CD4-positive, alpha-beta memory T cell (primary cell): Measurements from ENCODE around the gene GPC5. TPM values are rescaled to one million over a fixed set of nuclear protein-coding genes. Genes with fewer than 3 reads are reported as not detected.

Experiments
- CTCF ChIA-PET: fragments of 350-600 bp; sonication (Branson Sonifier 250); formaldehyde crosslinking; loops from one replicate; lab custom pipeline; 2021; ENCODE audit warnings: inconsistent platforms; ENCODE audit not compliant: partially characterized antibody; lab: Charles Lee
- POLR2A ChIA-PET: fragments of 350-600 bp; sonication (Branson Sonifier 250); formaldehyde crosslinking; loops from one replicate; lab custom pipeline; 2021; ENCODE audit not compliant: partially characterized antibody; lab: Charles Lee
- DNase-seq, 5 donors: peaks; one replicate each; pipeline versions ENCODE4 v3.0.0 to v3.0.0-alpha.2; 2020 to 2022; ENCODE audit warnings: mixed read lengths in 1 of 5
- H3K27ac ChIP-seq: one replicate; pipeline ENCODE4 v1.7.0; 2013; ENCODE audit warnings: low read depth, low read length
- H3K27me3 ChIP-seq: 2 replicates; pipeline ENCODE4 v1.7.0; 2013; ENCODE audit warnings: mild to moderate bottlenecking, low read length, moderate library complexity; ENCODE audit not compliant: insufficient read depth
- H3K36me3 ChIP-seq: 2 replicates; pipeline ENCODE4 v1.7.0; 2013; ENCODE audit warnings: mild to moderate bottlenecking, low read length, moderate library complexity; ENCODE audit not compliant: insufficient read depth
- H3K4me1 ChIP-seq: 2 replicates; pipeline ENCODE4 v1.7.0; 2013; ENCODE audit warnings: mild to moderate bottlenecking, low read length, moderate library complexity; ENCODE audit not compliant: insufficient read depth
- H3K4me3 ChIP-seq, 2 donors: one replicate each; pipeline ENCODE4 v1.7.0; 2013; ENCODE audit warnings: low read length in 2 of 2, mild to moderate bottlenecking in 1 of 2
- H3K9me3 ChIP-seq, 2 donors: one replicate each; pipeline ENCODE4 v1.7.0; 2013; ENCODE audit warnings: low read length in 2 of 2, control low read depth in 1 of 2; ENCODE audit not compliant: control insufficient read depth in 1 of 2
- H3K27ac Mint-ChIP-seq, 7 donors: one replicate each; pipeline ENCODE4 v1.8.0; 2020 to 2021; ENCODE audit warnings: mixed read lengths in 7 of 7, mild to moderate bottlenecking in 6 of 7, inconsistent platforms in 3 of 7, moderate library complexity in 3 of 7
- H3K27me3 Mint-ChIP-seq, 2 donors: one replicate each; pipeline ENCODE4 v1.8.0; 2020 to 2021; ENCODE audit warnings: mixed read lengths in 2 of 2
- H3K36me3 Mint-ChIP-seq, 2 donors: one replicate each; pipeline ENCODE4 v1.8.0; 2020 to 2021; ENCODE audit warnings: mixed read lengths in 2 of 2, inconsistent platforms in 1 of 2, mild to moderate bottlenecking in 1 of 2
- H3K4me1 Mint-ChIP-seq, 4 donors: one replicate each; pipeline ENCODE4 v1.8.0; 2020 to 2021; ENCODE audit warnings: mixed read lengths in 4 of 4, mild to moderate bottlenecking in 1 of 4
- H3K4me3 Mint-ChIP-seq, 8 donors: one replicate each; pipeline ENCODE4 v1.8.0; 2020 to 2021; ENCODE audit warnings: mixed read lengths in 8 of 8, mild to moderate bottlenecking in 7 of 8, moderate library complexity in 6 of 8, inconsistent platforms in 3 of 8
- H3K9me3 Mint-ChIP-seq, 8 donors: one replicate each; pipeline ENCODE4 v1.8.0; 2020 to 2021; ENCODE audit warnings: mixed read lengths in 8 of 8, mild to moderate bottlenecking in 5 of 8, inconsistent platforms in 3 of 8, moderate library complexity in 1 of 8
- intact Hi-C: fragments of 100-400 bp; cut with micrococcal nuclease; formaldehyde crosslinking; loops from one replicate; pipeline ENCODE4 v1.15.1; 2023
- polyA plus RNA-seq, 2 donors: library from polyadenylated mRNA; unstranded; fragments of 300-500 nt; fragmentation: Illumina TruSeq; gene quantifications; one replicate each; pipeline ENCODE4 v1.2.3, GENCODE V29; 2021
- total RNA-seq, 2 experiments: library from RNA; stranded (reverse); gene quantifications; one replicate each; pipeline ENCODE4 v1.2.3, GENCODE V29; 2021

The GPC5 gene
- total and polyA plus RNA-seq, 4 experiments from 2014 or later = 0.14 TPM; not detected in 3

DNA sequence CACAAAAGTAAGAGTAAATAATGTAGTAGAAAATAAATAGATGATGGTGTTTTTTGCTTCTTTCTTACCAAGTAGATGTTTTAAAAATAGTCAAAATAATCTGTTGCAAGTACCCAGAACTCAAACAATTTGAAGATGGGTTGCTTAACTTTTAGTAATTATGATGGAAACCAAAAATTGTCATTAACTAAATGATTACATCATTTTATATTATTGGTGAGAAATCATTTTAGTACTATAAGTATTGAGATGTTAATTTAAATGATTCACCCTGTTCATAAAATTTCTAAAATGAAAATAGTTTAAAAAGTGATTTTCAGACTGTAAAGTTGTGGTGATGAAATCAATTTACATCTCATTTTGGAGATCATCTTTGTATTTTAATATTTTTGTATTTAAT lies 404.5 kb downstream of the GPC5 start:
- POLR2A ChIA-PET = no interaction called here
- H3K4me3 Mint-ChIP-seq = no peak overlapping the region

DNA sequence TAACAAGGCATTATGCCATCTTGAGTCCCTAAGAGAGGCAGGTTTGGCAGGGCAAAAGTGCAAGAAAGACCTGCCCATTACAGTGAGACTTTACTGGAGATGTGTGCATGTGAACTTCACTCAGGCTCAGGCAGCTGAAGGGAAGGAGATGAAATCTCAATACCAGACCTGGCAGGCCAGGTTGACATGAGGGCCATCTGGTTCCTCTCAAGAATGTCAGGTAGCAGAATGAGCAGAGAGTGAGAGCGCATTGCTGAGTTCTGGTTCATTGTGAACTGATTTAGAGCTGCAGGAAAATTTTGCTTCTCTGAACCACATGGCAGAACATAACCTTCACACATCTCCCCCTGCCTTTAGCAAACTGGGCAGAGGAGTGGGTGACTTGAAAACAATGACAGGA lies 406.3 kb downstream of the GPC5 start:
- DNase-seq = no peak
- Histone ChIP-seq H3K27ac (no peak overlapping the region), H3K9me3 (no peaks in the 10 kb centered on the region), H3K4me1 (no peaks in the 10 kb centered on the region), H3K36me3 (no peaks in the 10 kb centered on the region), H3K4me3 (no peak overlapping the region), H3K27me3 (no peaks in the 10 kb centered on the region)
- ChIA-PET CTCF (no interaction called here), POLR2A (no interaction called here)
- Mint-ChIP-seq H3K4me1 (no peaks in the 10 kb centered on the region), H3K36me3 (no peaks in the 10 kb centered on the region), H3K4me3 (no peak overlapping the region), H3K9me3 (peaks cover 0 to 5% (median 0%) of the 10 kb centered on the region in 8 donors), H3K27ac (no peak overlapping the region), H3K27me3 (no peaks in the 10 kb centered on the region)
- intact Hi-C loops = no loop called here

More for the DNA sequence above, 404.5 kb downstream of the GPC5 start:
- Histone ChIP-seq H3K27me3 (no peaks in the 10 kb centered on the region), H3K4me1 (no peaks in the 10 kb centered on the region), H3K36me3 (no peaks in the 10 kb centered on the region), H3K9me3 (no peaks in the 10 kb centered on the region), H3K27ac (no peak overlapping the region), H3K4me3 (no peak overlapping the region)
- CTCF ChIA-PET = no interaction called here
- H3K27me3 Mint-ChIP-seq = no peaks in the 10 kb centered on the region
- DNase-seq = no peak
- no peaks in the 10 kb centered on the region for H3K4me1 Mint-ChIP-seq
- H3K36me3 Mint-ChIP-seq = no peaks in the 10 kb centered on the region
- H3K27ac Mint-ChIP-seq = no peak overlapping the region
- peaks cover 0 to 9% (median 3%) of the 10 kb centered on the region in 8 donors for H3K9me3 Mint-ChIP-seq
- intact Hi-C loops = no loop called here

DNA sequence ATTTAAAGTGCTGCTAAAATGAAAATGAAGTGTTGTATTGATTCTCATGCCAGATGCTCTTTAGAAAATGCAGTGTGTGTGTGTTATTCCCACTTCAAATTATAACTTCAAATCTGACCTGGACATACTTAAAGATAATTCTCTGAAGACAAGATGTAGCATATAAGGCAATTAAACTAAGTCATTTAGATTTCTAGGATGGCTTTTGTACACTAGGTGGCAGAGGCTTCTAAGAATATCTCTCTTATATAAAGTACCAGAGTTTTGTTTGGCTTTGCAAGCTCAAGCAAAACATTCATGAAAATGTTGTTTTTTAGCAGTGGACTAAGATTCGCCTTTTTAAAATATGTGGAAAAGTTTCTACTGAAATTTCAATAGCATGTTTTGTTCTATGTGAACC lies 407.2 kb downstream of the GPC5 start:
- Mint-ChIP-seq H3K36me3 (no peaks in the 10 kb centered on the region), H3K4me1 (no peaks in the 10 kb centered on the region), H3K4me3 (no peak overlapping the region), H3K9me3 (peaks cover 0 to 5% (median 0%) of the 10 kb centered on the region in 8 donors), H3K27me3 (no peaks in the 10 kb centered on the region), H3K27ac (no peak overlapping the region)
- no peaks in the 10 kb centered on the region for H3K27me3 ChIP-seq
- H3K9me3 ChIP-seq = no peaks in the 10 kb centered on the region
- ChIA-PET CTCF (no interaction called here), POLR2A (no interaction called here)
- no peaks in the 10 kb centered on the region for H3K4me1 ChIP-seq
- no peaks in the 10 kb centered on the region for H3K36me3 ChIP-seq
- DNase-seq = no peak
- intact Hi-C loops = no loop called here
- no peak overlapping the region for H3K4me3 ChIP-seq
- H3K27ac ChIP-seq = no peak overlapping the region

DNA sequence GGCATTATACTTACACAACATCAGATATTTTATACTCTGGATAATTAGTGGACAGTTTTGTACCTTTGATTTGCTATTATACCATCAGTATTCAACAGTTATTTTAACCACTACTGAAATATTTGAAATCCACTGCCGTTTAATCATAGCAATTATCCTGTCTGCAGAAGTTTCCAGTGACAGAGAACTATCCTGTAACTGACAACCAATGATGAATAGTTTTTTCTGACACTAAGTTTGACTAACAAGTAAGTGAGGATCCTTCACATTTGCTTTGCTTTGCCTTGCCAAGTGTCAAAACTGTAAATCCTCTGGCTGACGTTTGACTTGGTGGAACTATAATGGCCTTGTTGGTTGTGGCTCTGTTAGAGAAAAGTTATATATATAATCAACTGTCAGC lies 410.7 kb downstream of the GPC5 start:
- Histone ChIP-seq H3K36me3 (no peaks in the 10 kb centered on the region), H3K4me3 (no peak overlapping the region), H3K9me3 (no peaks in the 10 kb centered on the region), H3K27ac (no peak overlapping the region), H3K27me3 (no peaks in the 10 kb centered on the region), H3K4me1 (no peaks in the 10 kb centered on the region)
- peaks cover 0 to 3% (median under 1%) of the 10 kb centered on the region in 8 donors for H3K9me3 Mint-ChIP-seq
- POLR2A ChIA-PET = no interaction called here
- H3K4me3 Mint-ChIP-seq = no peak overlapping the region
- no peak overlapping the region for H3K27ac Mint-ChIP-seq
- DNase-seq = no peak
- no peaks in the 10 kb centered on the region for H3K36me3 Mint-ChIP-seq
- no peaks in the 10 kb centered on the region for H3K4me1 Mint-ChIP-seq
- CTCF ChIA-PET = no interaction called here
- no peaks in the 10 kb centered on the region for H3K27me3 Mint-ChIP-seq
- intact Hi-C loops = no loop called here

DNA sequence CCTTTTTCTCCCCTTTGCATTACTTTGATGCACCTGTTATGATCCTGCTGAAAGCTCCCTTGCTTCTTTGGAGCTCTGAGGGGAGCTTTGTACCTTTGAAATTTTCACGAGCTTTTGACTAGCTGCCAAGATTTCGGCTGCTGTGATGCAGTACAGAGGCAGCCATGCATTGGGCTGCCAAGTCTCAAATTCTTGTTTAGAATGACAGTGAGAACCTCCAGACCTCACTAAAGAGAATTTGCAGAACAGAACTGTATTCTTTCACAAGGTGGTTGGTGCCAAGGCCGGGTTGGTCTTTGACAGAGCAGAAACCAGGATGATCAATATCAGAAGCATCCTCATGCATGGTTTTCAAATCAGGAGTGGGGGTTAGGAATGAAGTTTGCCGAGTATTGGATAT lies 414.8 kb downstream of the GPC5 start:
- H3K36me3 Mint-ChIP-seq = no peaks in the 10 kb centered on the region
- no peak overlapping the region for H3K4me3 ChIP-seq
- H3K27me3 Mint-ChIP-seq = no peaks in the 10 kb centered on the region
- H3K4me1 Mint-ChIP-seq = no peaks in the 10 kb centered on the region
- no peak overlapping the region for H3K27ac ChIP-seq
- peaks cover 0 to 5% (median under 1%) of the 10 kb centered on the region in 8 donors for H3K9me3 Mint-ChIP-seq
- ChIA-PET CTCF (no interaction called here), POLR2A (no interaction called here)
- H3K4me1 ChIP-seq = no peaks in the 10 kb centered on the region
- no peaks in the 10 kb centered on the region for H3K36me3 ChIP-seq
- intact Hi-C loops = no loop called here
- H3K27ac Mint-ChIP-seq = no peak overlapping the region
- no peaks in the 10 kb centered on the region for H3K27me3 ChIP-seq
- DNase-seq = no peak
- no peak overlapping the region for H3K4me3 Mint-ChIP-seq
- H3K9me3 ChIP-seq = no peaks in the 10 kb centered on the region

DNA sequence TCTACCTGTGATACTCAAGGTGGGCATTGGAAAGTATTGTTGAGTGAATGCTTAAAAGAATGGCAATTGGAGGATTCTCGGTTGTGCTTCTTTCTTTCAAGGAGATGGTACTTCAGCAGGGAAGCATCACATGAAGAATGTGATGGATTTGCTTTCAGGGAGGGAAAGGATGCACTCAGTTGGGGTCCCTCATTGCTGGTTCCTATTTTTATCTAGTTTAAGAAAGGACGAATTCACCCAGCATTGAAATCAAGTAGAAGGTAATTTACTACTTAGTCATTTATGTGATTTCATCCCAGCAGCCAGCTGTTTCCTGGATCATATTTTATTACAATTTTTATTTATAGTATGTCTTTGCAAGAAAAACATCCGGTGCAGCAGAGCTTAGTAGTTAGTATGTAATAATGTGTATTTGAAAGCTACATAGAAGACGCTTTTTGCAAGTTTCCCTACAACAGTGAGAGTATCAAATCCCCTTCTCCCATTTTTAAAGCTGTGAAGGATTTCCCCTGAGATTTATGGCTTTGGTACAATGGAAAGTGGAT lies 417.9 kb downstream of the GPC5 start:
- Histone ChIP-seq H3K27me3 (no peaks in the 10 kb centered on the region), H3K36me3 (no peaks in the 10 kb centered on the region), H3K4me3 (no peak overlapping the region), H3K4me1 (no peaks in the 10 kb centered on the region), H3K9me3 (no peaks in the 10 kb centered on the region), H3K27ac (no peak overlapping the region)
- Mint-ChIP-seq H3K27me3 (no peaks in the 10 kb centered on the region), H3K4me3 (no peak overlapping the region), H3K4me1 (no peaks in the 10 kb centered on the region), H3K36me3 (no peaks in the 10 kb centered on the region), H3K9me3 (peaks cover 0 to 6% (median under 1%) of the 10 kb centered on the region in 8 donors), H3K27ac (no peak overlapping the region)
- DNase-seq = no peak
- intact Hi-C loops = no loop called here
- CTCF ChIA-PET = no interaction called here
- POLR2A ChIA-PET = no interaction called here

DNA sequence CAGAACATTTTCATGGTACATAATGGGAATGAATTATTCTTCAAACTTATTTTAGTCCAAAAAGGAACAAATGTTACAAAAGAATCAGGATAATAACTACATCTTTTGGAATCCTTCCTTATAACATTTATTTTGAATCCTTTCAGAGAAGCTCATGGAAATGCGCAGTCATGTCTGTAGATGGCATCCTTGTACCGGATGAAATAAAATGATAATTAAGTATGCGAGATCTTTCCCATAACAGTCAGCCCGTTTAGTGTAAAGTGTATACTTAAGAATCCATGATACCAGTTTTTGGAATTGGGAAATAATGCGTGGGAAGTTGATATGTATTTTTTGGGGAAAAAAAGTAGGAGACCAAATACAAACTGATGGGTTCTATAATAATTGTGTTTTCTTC lies 418.8 kb downstream of the GPC5 start:
- no peak overlapping the region for H3K27ac ChIP-seq
- DNase-seq = no peak
- H3K4me1 Mint-ChIP-seq = no peaks in the 10 kb centered on the region
- ChIA-PET POLR2A (no interaction called here), CTCF (no interaction called here)
- no peaks in the 10 kb centered on the region for H3K27me3 ChIP-seq
- no peaks in the 10 kb centered on the region for H3K4me1 ChIP-seq
- intact Hi-C loops = no loop called here
- H3K9me3 Mint-ChIP-seq = peaks cover 0 to 9% (median 3%) of the 10 kb centered on the region in 8 donors
- H3K36me3 Mint-ChIP-seq = no peaks in the 10 kb centered on the region
- no peaks in the 10 kb centered on the region for H3K9me3 ChIP-seq
- no peaks in the 10 kb centered on the region for H3K36me3 ChIP-seq
- no peak overlapping the region for H3K4me3 Mint-ChIP-seq
- no peak overlapping the region for H3K27ac Mint-ChIP-seq
- H3K4me3 ChIP-seq = no peak overlapping the region
- H3K27me3 Mint-ChIP-seq = no peaks in the 10 kb centered on the region

DNA sequence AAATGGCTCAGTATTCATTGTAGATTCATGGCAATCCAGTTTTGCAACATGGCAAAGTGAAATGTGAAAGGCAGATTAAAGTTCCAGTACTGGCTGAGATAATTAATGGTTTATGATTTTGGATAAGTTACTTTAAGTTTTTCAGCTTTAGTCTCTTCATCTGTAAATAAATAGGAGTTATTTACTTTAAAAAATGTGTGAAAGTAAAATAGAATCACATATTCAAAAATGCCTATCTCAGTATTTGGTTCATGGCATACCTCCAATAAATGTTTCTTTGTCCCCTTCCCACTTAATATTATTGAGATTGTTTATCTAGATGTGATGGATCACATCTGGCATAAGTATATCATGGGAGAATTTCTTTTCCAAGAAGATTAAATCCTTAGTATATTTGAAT lies 426.0 kb downstream of the GPC5 start:
- Histone ChIP-seq H3K27me3 (no peaks in the 10 kb centered on the region), H3K4me3 (no peak overlapping the region), H3K4me1 (no peaks in the 10 kb centered on the region), H3K27ac (no peak overlapping the region), H3K9me3 (no peaks in the 10 kb centered on the region), H3K36me3 (no peaks in the 10 kb centered on the region)
- Mint-ChIP-seq H3K4me1 (no peaks in the 10 kb centered on the region), H3K27me3 (no peaks in the 10 kb centered on the region), H3K4me3 (no peak overlapping the region), H3K36me3 (no peaks in the 10 kb centered on the region), H3K9me3 (peaks cover 1 to 13% (median 5%) of the 10 kb centered on the region in 8 donors), H3K27ac (no peak overlapping the region)
- ChIA-PET POLR2A (no interaction called here), CTCF (no interaction called here)
- DNase-seq = no peak
- intact Hi-C loops = no loop called here
